ENCODE results near the gene C6orf120.
A peak's percentile ranks its signal among the peaks of the same experiment; 100 is the strongest.
"Not testable (repeated sequence)": the region's sequence is repeated elsewhere in the genome, so short reads cannot be mapped to it uniquely, and the experiment has no call there.

C6orf120 gene

DNA sequence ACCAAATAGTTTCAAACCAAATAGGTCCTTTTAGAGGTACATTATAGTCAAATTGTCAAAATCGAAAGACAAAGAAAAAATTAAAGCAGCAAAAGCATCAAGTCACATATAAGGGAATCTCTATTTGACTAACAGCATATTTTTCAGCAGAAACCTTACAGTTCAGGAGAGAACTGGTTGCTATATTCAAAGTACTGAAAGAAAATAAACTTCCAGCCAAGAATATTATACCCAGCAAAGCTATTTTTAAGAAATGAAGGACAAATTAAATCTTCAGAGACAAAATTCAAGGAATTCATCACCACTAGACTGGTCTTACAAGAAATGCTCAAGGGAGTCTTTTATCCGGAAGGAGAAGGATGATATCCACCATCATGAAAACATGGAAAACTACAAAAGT, 16.1 kb upstream of the C6orf120 start:
- no peak overlapping the region for H3K9ac ChIP-seq (ENCODE audit: low read length)
- H3K4me3 ChIP-seq (ENCODE audit: low read length): no peak overlapping the region
- peaks cover 19% of the 10 kb centered on the region for H3K36me3 ChIP-seq (ENCODE audit: control insufficient read depth, insufficient read depth, low read length, severe bottlenecking)
- H3K4me1 ChIP-seq (ENCODE audit: control insufficient read depth, insufficient read depth, low read length): peaks cover 6% of the 10 kb centered on the region
- H3K9me3 ChIP-seq (ENCODE audit: control insufficient read depth, low read length): peaks cover 23% of the 10 kb centered on the region
- DNase-seq (ENCODE audit: low read depth): no peak
- no peaks in the 10 kb centered on the region for H3K27me3 ChIP-seq (replicated peaks; ENCODE audit: control insufficient read depth, insufficient read depth, low read length)

DNA sequence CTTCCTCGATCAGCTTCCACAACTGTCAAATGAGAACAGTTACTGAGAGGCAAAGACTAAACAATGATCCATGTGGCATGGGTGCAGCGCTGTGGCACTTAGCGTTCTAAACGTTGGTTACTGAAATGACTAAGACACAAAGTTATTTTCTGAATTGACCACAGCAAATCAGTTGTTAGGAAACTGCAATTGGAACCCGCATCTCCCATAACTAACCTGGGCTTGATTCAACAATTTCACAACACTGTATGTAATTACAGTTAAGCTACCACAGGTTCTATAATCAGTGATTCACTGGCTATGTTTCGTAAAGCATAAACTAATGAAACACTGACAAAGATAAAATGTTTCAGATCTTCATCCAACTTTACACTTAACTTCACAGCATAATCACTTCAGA, 12.6 kb upstream of the C6orf120 start:
- no peak for DNase-seq (ENCODE audit: low read depth)
- Histone ChIP-seq H3K36me3 (ENCODE audit: control insufficient read depth, insufficient read depth, low read length, severe bottlenecking) (peaks cover 19% of the 10 kb centered on the region), H3K4me1 (ENCODE audit: control insufficient read depth, insufficient read depth, low read length) (peaks cover 6% of the 10 kb centered on the region), H3K9ac (ENCODE audit: low read length) (no peak overlapping the region), H3K9me3 (ENCODE audit: control insufficient read depth, low read length) (peaks cover 20% of the 10 kb centered on the region), H3K4me3 (ENCODE audit: low read length) (no peak overlapping the region), H3K27me3 (replicated peaks; ENCODE audit: control insufficient read depth, insufficient read depth, low read length) (no peaks in the 10 kb centered on the region)

DNA sequence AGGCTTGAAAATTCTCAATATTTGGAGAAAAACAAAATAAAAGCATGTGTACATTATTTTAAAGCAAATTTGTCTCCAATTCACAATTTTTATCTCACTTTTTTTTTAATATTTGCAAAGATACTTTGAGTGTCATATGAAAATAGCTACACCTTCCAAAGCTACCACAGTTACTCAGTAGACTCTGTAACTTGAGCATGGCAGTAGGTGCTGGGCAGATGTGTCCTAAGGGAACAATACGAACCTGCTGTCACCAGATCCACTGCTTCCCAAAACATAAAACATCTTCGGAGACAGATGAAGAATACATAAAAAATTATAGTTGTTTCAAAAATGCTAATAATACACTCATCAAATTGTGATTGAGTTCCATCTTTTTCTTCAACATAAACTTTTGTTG, 10.7 kb upstream of the C6orf120 start:
- Histone ChIP-seq H3K4me3 (ENCODE audit: low read length) (no peak overlapping the region), H3K27me3 (replicated peaks; ENCODE audit: control insufficient read depth, insufficient read depth, low read length) (no peaks in the 10 kb centered on the region), H3K9me3 (ENCODE audit: control insufficient read depth, low read length) (peaks cover 5% of the 10 kb centered on the region), H3K36me3 (ENCODE audit: control insufficient read depth, insufficient read depth, low read length, severe bottlenecking) (peaks cover 13% of the 10 kb centered on the region), H3K4me1 (ENCODE audit: control insufficient read depth, insufficient read depth, low read length) (peaks cover 6% of the 10 kb centered on the region), H3K9ac (ENCODE audit: low read length) (no peak overlapping the region)
- no peak for DNase-seq (ENCODE audit: low read depth)

DNA sequence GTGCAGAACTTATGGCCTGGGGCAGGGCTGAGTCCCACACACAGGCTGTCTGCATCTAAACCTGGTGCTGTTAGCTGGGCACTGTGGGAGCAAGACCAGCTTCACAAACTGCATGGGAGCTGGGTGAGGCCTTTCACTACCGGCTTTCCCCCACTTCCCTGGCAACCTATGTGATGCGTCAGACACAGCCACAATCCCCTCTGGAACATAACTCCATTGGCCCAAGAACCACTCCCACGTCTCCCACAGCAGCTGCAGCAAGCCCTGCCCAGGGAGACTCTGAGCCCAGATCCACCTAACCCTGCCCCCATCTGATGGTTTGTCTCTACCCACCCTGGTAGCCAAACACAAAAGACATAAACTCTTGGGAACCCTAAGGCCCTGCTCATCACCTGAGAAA, 9.4 kb upstream of the C6orf120 start:
- DNase-seq (ENCODE audit: low read depth): no peak
- H3K9me3 ChIP-seq (ENCODE audit: control insufficient read depth, low read length): no peaks in the 10 kb centered on the region
- no peaks in the 10 kb centered on the region for H3K27me3 ChIP-seq (replicated peaks; ENCODE audit: control insufficient read depth, insufficient read depth, low read length)
- H3K4me1 ChIP-seq (ENCODE audit: control insufficient read depth, insufficient read depth, low read length): peaks cover 6% of the 10 kb centered on the region
- H3K9ac ChIP-seq (ENCODE audit: low read length): no peak overlapping the region
- peaks cover 4% of the 10 kb centered on the region for H3K36me3 ChIP-seq (ENCODE audit: control insufficient read depth, insufficient read depth, low read length, severe bottlenecking)
- no peak overlapping the region for H3K4me3 ChIP-seq (ENCODE audit: low read length)

DNA sequence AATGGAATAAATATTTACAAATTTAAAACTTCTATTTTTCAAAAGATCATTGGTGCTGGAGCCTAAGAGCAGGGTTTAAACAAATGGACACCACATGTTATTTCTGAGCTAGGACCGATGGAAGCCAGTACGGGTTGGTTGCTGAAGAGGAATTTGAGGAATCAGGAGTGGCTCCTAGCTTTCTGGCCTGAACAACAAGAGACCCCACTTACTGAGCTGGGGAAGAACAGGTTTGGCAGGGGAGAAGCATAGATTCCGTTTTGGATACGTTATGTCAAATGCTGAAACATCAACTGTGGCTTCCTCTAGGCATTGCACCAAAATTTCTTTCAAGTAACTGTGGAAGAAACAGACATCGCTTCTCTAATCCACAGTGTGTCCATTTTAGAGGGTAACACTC, 6.8 kb upstream of the C6orf120 start:
- no peak for DNase-seq (ENCODE audit: low read depth)
- Histone ChIP-seq H3K36me3 (ENCODE audit: control insufficient read depth, insufficient read depth, low read length, severe bottlenecking) (no peaks in the 10 kb centered on the region), H3K4me1 (ENCODE audit: control insufficient read depth, insufficient read depth, low read length) (peaks cover 2% of the 10 kb centered on the region), H3K4me3 (ENCODE audit: low read length) (no peak overlapping the region), H3K27me3 (replicated peaks; ENCODE audit: control insufficient read depth, insufficient read depth, low read length) (no peaks in the 10 kb centered on the region), H3K9me3 (ENCODE audit: control insufficient read depth, low read length) (no peaks in the 10 kb centered on the region), H3K9ac (ENCODE audit: low read length) (no peak overlapping the region)

DNA sequence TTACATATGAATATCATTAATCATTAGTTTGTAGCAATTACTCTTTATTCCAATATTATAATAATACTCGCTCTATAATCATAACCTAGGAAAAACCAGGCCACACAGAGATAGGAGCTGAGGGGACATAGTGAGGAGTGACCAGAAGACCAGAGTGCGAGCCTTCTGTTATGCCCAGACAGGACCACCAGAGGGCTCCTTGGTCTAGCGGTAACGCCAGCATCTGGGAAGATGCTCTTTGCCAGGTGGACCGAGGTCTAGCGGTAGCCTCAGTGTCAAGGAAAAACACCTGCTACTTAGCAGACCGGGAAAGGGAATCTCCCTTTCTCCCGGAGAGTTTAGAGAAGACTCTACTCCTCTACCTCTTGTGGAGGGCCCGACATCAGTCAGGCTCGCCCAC, 4.8 kb upstream of the C6orf120 start:
- peak; percentile 33 for DNase-seq (ENCODE audit: low read depth)
- not testable (repeated sequence) for H3K36me3 ChIP-seq (ENCODE audit: control insufficient read depth, insufficient read depth, low read length, severe bottlenecking); H3K9me3 ChIP-seq (ENCODE audit: control insufficient read depth, low read length)

DNA sequence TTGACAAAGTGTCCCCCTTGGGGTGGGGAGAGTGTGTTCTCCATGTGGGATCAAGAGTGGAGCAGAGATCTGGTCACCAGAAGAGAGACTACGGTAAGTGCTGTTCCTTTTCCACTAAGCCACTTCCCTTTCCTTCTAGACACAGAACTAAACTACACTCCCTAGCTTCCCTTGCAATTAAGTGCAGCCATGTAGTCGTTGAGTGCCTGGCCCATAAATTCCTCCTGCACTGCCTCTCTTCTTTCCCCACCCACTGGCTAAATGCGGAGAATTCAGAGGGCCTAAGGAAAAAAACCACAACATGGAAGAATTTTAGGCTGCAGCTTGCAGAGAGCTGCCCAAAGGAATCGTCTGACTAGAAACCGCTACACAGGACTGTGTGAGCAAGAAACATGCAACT, 1.6 kb upstream of the C6orf120 start:
- Histone ChIP-seq H3K4me3 (ENCODE audit: low read length) (peak overlapping the region; percentile 91), H3K9me3 (ENCODE audit: control insufficient read depth, low read length) (no peaks in the 10 kb centered on the region), H3K27me3 (replicated peaks; ENCODE audit: control insufficient read depth, insufficient read depth, low read length) (no peaks in the 10 kb centered on the region), H3K9ac (ENCODE audit: low read length) (peak overlapping the region; percentile 96), H3K36me3 (ENCODE audit: control insufficient read depth, insufficient read depth, low read length, severe bottlenecking) (no peaks in the 10 kb centered on the region), H3K4me1 (ENCODE audit: control insufficient read depth, insufficient read depth, low read length) (peaks cover 39% of the 10 kb centered on the region)
- DNase-seq (ENCODE audit: low read depth): no peak

More for the DNA sequence above, 4.8 kb upstream of the C6orf120 start:
- H3K4me1 ChIP-seq (ENCODE audit: control insufficient read depth, insufficient read depth, low read length): peaks cover 13% of the 10 kb centered on the region
- H3K27me3 ChIP-seq (replicated peaks; ENCODE audit: control insufficient read depth, insufficient read depth, low read length); H3K4me3 ChIP-seq (ENCODE audit: low read length); H3K9ac ChIP-seq (ENCODE audit: low read length): not testable (repeated sequence)

DNA sequence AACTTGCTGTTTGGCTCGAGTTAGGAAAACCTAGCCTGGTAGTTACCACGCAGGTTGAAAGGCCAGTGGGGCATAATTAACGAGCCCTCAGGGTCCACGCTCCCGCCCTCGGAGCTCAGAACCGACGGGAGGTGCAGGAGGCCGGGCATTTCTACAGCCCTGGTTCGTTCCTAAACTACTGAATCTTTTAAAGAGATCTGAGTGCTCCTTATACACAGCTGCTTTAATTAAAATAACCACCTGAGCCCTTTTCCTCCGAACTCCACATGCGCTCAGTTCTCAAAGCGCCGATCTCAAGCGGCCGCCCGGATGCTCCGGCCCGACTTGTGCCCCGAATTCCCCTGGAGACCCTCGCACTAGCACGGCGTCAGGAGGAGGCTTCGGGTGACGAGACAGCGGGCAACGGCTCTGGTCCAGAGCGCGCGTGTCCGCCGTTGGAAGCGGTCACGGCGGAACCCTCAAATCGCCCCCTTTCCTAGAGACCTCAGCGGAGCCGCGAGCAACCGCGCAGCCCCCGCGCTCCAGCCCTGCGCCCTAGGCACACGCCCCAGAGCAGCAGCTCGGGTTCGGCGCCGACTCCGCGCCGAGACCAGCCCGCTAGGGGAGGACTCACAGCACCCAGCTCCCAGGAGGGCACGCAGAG, 494 bp upstream of the C6orf120 start:
- H3K4me1 ChIP-seq (ENCODE audit: control insufficient read depth, insufficient read depth, low read length): peaks cover 45% of the 10 kb centered on the region
- no peaks in the 10 kb centered on the region for H3K9me3 ChIP-seq (ENCODE audit: control insufficient read depth, low read length)
- no peaks in the 10 kb centered on the region for H3K27me3 ChIP-seq (replicated peaks; ENCODE audit: control insufficient read depth, insufficient read depth, low read length)
- no peak for DNase-seq (ENCODE audit: low read depth)
- peak overlapping the region; percentile 91 for H3K4me3 ChIP-seq (ENCODE audit: low read length)
- no peaks in the 10 kb centered on the region for H3K36me3 ChIP-seq (ENCODE audit: control insufficient read depth, insufficient read depth, low read length, severe bottlenecking)
- peak overlapping the region; percentile 96 for H3K9ac ChIP-seq (ENCODE audit: low read length)

DNA sequence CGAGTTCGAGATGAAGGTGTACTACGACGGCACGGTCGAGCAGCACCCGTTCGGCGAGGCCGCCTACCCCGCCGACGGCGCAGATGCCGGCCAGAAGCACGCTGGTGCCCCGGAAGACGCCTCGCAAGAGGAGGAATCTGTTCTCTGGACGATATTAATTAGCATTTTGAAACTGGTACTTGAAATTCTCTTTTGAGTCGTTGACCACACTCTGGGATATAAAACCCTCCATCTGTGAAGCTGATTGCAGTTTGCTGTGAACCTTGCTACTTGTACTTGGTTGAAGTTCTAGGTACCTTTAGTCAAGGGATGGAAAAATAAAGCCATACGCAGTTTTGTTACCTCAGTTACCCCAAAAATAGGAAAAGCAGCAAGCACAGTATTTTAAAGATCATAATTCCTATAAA, 917 bp downstream of the C6orf120 start:
- no peak for DNase-seq (ENCODE audit: low read depth)
- Histone ChIP-seq H3K27me3 (replicated peaks; ENCODE audit: control insufficient read depth, insufficient read depth, low read length) (no peaks in the 10 kb centered on the region), H3K9ac (ENCODE audit: low read length) (peak overlapping the region; percentile 96), H3K9me3 (ENCODE audit: control insufficient read depth, low read length) (no peaks in the 10 kb centered on the region), H3K4me1 (ENCODE audit: control insufficient read depth, insufficient read depth, low read length) (peaks cover 45% of the 10 kb centered on the region), H3K36me3 (ENCODE audit: control insufficient read depth, insufficient read depth, low read length, severe bottlenecking) (no peaks in the 10 kb centered on the region), H3K4me3 (ENCODE audit: low read length) (peak overlapping the region; percentile 91)

DNA sequence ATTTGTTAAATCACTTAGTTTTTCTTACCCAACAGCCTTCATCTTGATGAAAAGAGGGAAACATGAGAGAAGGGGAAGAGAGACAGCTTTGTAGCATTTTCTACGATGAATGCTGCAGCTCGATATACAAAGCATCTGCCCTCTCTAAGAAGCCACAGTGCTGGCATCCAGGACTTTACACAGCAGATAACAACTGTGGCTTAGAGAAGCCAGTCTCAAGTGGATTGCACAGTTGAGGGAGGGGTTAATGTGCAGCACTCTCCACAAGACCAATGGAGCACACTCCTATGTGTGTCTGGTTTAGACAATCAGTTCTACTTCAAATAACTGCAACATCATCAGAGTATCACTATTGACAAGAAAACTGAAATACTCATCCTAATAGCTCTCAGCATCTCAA, 5.8 kb downstream of the C6orf120 start:
- Histone ChIP-seq H3K36me3 (ENCODE audit: control insufficient read depth, insufficient read depth, low read length, severe bottlenecking) (peaks cover 11% of the 10 kb centered on the region), H3K4me3 (ENCODE audit: low read length) (no peak overlapping the region), H3K27me3 (replicated peaks; ENCODE audit: control insufficient read depth, insufficient read depth, low read length) (no peaks in the 10 kb centered on the region), H3K4me1 (ENCODE audit: control insufficient read depth, insufficient read depth, low read length) (peaks cover 31% of the 10 kb centered on the region), H3K9ac (ENCODE audit: low read length) (no peak overlapping the region), H3K9me3 (ENCODE audit: control insufficient read depth, low read length) (no peaks in the 10 kb centered on the region)
- DNase-seq (ENCODE audit: low read depth): no peak

DNA sequence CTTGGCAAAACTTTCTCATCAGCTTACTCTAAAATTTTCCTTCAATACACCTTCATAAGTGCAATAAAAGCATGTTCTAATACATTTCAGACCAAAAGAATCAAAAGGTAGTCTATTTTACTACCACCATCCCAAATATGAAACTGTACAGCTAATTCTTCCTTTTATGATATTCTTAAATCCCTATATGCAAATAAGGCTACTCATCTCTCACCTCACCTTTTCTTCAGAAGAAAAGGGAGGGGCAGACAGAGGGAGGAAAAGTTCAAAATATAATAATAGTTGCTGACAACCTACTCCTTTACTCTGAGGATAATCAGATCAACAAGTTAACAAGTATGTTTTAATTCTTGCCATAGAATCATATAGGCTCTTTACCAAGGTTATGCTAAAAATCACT, 7.4 kb downstream of the C6orf120 start:
- peaks cover 16% of the 10 kb centered on the region for H3K4me1 ChIP-seq (ENCODE audit: control insufficient read depth, insufficient read depth, low read length)
- peaks cover 18% of the 10 kb centered on the region for H3K36me3 ChIP-seq (ENCODE audit: control insufficient read depth, insufficient read depth, low read length, severe bottlenecking)
- no peak overlapping the region for H3K9ac ChIP-seq (ENCODE audit: low read length)
- H3K4me3 ChIP-seq (ENCODE audit: low read length): no peak overlapping the region
- no peaks in the 10 kb centered on the region for H3K9me3 ChIP-seq (ENCODE audit: control insufficient read depth, low read length)
- DNase-seq (ENCODE audit: low read depth): no peak
- no peaks in the 10 kb centered on the region for H3K27me3 ChIP-seq (replicated peaks; ENCODE audit: control insufficient read depth, insufficient read depth, low read length)

DNA sequence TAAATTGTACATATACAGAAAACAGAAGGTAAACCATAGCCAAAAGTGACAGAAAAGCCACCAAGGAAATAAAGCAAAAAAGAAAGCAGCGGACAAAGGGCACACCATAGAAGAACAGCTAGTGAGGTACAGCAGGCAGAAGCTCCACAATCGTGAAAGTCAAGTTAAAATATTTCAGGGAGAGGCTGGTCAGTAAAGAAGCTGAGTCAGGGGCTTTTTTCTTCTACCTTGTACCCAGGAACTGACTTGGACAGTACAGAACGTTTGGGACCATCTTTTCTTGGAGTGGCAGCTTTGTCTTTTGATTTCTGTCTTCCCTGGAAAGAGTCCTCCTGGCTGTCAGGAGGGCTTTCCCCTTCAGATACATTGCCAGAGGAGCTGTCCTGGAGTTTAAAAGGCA, 8.1 kb downstream of the C6orf120 start:
- no peak overlapping the region for H3K9ac ChIP-seq (ENCODE audit: low read length)
- no peaks in the 10 kb centered on the region for H3K9me3 ChIP-seq (ENCODE audit: control insufficient read depth, low read length)
- H3K4me3 ChIP-seq (ENCODE audit: low read length): no peak overlapping the region
- no peaks in the 10 kb centered on the region for H3K27me3 ChIP-seq (replicated peaks; ENCODE audit: control insufficient read depth, insufficient read depth, low read length)
- no peak for DNase-seq (ENCODE audit: low read depth)
- peaks cover 9% of the 10 kb centered on the region for H3K4me1 ChIP-seq (ENCODE audit: control insufficient read depth, insufficient read depth, low read length)
- peaks cover 21% of the 10 kb centered on the region for H3K36me3 ChIP-seq (ENCODE audit: control insufficient read depth, insufficient read depth, low read length, severe bottlenecking)

All from adipocyte (in vitro differentiated cells).